Heart left ventricle (tissue), 16 donors: ENCODE measurements around the gene SOX6. TPM values are rescaled to one million over a fixed set of nuclear protein-coding genes. Genes with fewer than 3 reads are reported as not detected.

Experiments
- ATAC-seq, 4 donors: fragments of 200-7000 bp; cut with Tn5 transposase; one replicate each; pipeline ENCODE4 v1.9.1; 2020 to 2022; ENCODE audit warnings: moderate library complexity in 4 of 4, mild to moderate bottlenecking in 3 of 4, moderate number of reproducible peaks in 1 of 4
- DNase-seq, 5 donors: peaks; one replicate each; pipeline ENCODE4 v3.0.0-alpha.2; 2020
- H3K27ac ChIP-seq, 12 donors: fragments of 200-600 bp; sonication (generic) in 4 of 12; one replicate each; pipeline versions ENCODE4 v1.5.0 to v1.8.0; 2016 to 2022; ENCODE audit warnings: mild to moderate bottlenecking in 2 of 12
- H3K27me3 ChIP-seq, 9 donors: fragments of 200-600 bp; sonication (generic) in 2 of 9; one replicate each; pipeline versions ENCODE4 v1.5.1 to v1.8.0; 2016 to 2022; ENCODE audit warnings: mild to moderate bottlenecking in 3 of 9
- H3K36me3 ChIP-seq, 9 donors: fragments of 200-600 bp; sonication (generic) in 2 of 9; one replicate each; pipeline versions ENCODE4 v1.5.0 to v1.8.0; 2018 to 2022; ENCODE audit warnings: mild to moderate bottlenecking in 2 of 9
- H3K4me1 ChIP-seq, 12 donors: fragments of 200-600 bp; sonication (generic) in 4 of 12; one replicate each; pipeline versions ENCODE4 v1.5.0 to v1.8.0; 2016 to 2022; ENCODE audit warnings: mild to moderate bottlenecking in 3 of 12
- H3K4me3 ChIP-seq, 12 donors: fragments of 200-600 bp; sonication (generic) in 4 of 12; one replicate each; pipeline versions ENCODE4 v1.5.0 to v1.8.0; 2017 to 2022; ENCODE audit warnings: mild to moderate bottlenecking in 9 of 12, moderate library complexity in 4 of 12
- H3K9me3 ChIP-seq, 12 donors: fragments of 200-600 bp; sonication (generic) in 4 of 12; one replicate each; pipeline versions ENCODE4 v1.5.0 to v1.8.0; 2016 to 2022; ENCODE audit warnings: mild to moderate bottlenecking in 1 of 12
- POLR2A ChIP-seq, 2 donors: fragments of 450-650 bp; IDR thresholded peaks; one replicate each; pipeline ENCODE4 v1.6.1; 2017; ENCODE audit warnings: antibody characterized with exemption in 2 of 2, mild to moderate bottlenecking in 2 of 2, moderate library complexity in 2 of 2
- WGBS, 4 donors: extraction: QIAGEN DNeasy Blood & Tissue Kit in 2 of 4; methylation state at CpG; one replicate each; pipeline versions ENCODE4 v1.1.5 to v1.1.7; 2013 to 2018; 5-methylcytosine and 5-hydroxymethylcytosine counted together
- intact Hi-C, 10 donors: fragments of 100-400 bp; cut with DNase I; formaldehyde crosslinking; loops; one replicate each; pipeline versions ENCODE4 v1.11.1 to v1.14.2; 2022
- polyA plus RNA-seq, 2 donors: library from polyadenylated mRNA; stranded (reverse); fragments of 200-250 nt; gene quantifications; one replicate each; pipeline ENCODE4 v1.2.3, GENCODE V29; 2013
- total RNA-seq, 9 donors: library from RNA; depleted of rRNA in 2 of 9; stranded (reverse); fragments of >200 nt in 2 of 9; fragmentation: NEBNext Ultra II Directional in 3 of 9; extraction: Animal tissue kit (Norgen Biotek cat#: 25700) in 3 of 9; gene quantifications; one replicate each; pipeline versions ENCODE4 v1.1.0 to v1.2.4, GENCODE V29; 2016 to 2023
- TF ChIP-seq, protein P1 (sequence below), 12 donors: fragments of 200-600 bp; sonication (generic) in 4 of 12; IDR thresholded peaks; one replicate each; pipeline versions ENCODE4 v1.5.0 to v1.8.0; 2018 to 2022; ENCODE audit warnings: antibody characterized with exemption in 12 of 12, mild to moderate bottlenecking in 5 of 12
- donor health status: ischemic (EF 13 %, LVEDD 7.1; RV severe dilation, severe dysfunction).
- donor health status: healthy with polysubstance abuse.
- donor health status: DM: no; HTN: yes; CAD: no.
- donor health status: DM: no; HTN: no; CAD: no.
- donor health status: ischemic (EF 25% LVEDD 6.9; RV normal size, moderate dysfunction).
- donor health status: ischemic (EF 25% LVEDD 5.7; RV mildly dilated, moderate dysfunction).
- donor health status: healthy.
- donor health status: DM: yes; HTN: yes; CAD: no.
- donor health status: ischemic (EF 35%, LVEDD 5.7; RV mildly dilated, moderate dysfunction).
- donor health status: nonischemic (EF 11% LVEDD 7.7; RV severe dilation, severe dysfunction).
- donor health status: DM: yes; HTN: yes; CAD: no.
- donor health status: PGD.
- donor health status: ischemic (EF 29% LVEDD 5.4; RV normal size, mild dysfunction).
- donor health status: nonischemic (EF 23%, LVEDD 6.1; RV moderate dilation, normal function).

The SOX6 gene
- total and polyA plus RNA-seq, 11 donors = 1.5 to 39.6 (median 15.6) TPM

DNA sequence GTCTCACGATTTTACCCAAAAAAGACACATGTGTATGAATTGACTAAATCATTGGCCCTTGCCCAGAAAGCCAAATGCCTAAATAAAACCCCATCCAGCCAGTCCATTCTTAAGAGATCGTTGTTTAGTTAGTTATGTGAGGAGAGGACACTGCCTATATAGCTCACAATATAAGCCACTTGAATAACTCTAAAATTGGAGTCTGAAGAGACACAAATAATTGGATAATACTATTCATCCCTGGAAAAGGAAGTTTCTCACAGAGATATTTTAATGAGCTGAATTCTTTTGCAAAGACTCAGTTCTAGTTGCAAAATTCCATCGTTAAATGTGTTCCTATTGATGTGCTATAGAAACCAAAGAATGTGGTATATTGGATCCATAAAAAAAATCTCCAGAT lies 176.7 kb downstream of the SOX6 start:
- WGBS, 4 donors = 80 to 86% (median 83%) methylated on average over 3 of the region's 3 CpGs
- ATAC-seq = no peak
- TF ChIP-seq POLR2A (IDR thresholded peaks at IDR 0.05) = no peak
- TF ChIP-seq, protein P1, sequence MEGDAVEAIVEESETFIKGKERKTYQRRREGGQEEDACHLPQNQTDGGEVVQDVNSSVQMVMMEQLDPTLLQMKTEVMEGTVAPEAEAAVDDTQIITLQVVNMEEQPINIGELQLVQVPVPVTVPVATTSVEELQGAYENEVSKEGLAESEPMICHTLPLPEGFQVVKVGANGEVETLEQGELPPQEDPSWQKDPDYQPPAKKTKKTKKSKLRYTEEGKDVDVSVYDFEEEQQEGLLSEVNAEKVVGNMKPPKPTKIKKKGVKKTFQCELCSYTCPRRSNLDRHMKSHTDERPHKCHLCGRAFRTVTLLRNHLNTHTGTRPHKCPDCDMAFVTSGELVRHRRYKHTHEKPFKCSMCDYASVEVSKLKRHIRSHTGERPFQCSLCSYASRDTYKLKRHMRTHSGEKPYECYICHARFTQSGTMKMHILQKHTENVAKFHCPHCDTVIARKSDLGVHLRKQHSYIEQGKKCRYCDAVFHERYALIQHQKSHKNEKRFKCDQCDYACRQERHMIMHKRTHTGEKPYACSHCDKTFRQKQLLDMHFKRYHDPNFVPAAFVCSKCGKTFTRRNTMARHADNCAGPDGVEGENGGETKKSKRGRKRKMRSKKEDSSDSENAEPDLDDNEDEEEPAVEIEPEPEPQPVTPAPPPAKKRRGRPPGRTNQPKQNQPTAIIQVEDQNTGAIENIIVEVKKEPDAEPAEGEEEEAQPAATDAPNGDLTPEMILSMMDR (IDR thresholded peaks at IDR 0.05) = no peak
- peaks cover 0 to 9% (median 0%) of the 10 kb centered on the region in 12 donors for H3K4me1 ChIP-seq
- H3K9me3 ChIP-seq = no peaks in the 10 kb centered on the region
- H3K4me3 ChIP-seq = no peak overlapping the region
- no peak for DNase-seq
- intact Hi-C loops = loop anchor here in 1 of 10 donors (10.0 kb wide), 1 partner anchor 535 kb away; no protein-coding TSS in a partner anchor
- no peak overlapping the region for H3K27ac ChIP-seq
- no peaks in the 10 kb centered on the region for H3K27me3 ChIP-seq
- peaks cover 0 to 3% (median 0%) of the 10 kb centered on the region in 9 donors for H3K36me3 ChIP-seq

DNA sequence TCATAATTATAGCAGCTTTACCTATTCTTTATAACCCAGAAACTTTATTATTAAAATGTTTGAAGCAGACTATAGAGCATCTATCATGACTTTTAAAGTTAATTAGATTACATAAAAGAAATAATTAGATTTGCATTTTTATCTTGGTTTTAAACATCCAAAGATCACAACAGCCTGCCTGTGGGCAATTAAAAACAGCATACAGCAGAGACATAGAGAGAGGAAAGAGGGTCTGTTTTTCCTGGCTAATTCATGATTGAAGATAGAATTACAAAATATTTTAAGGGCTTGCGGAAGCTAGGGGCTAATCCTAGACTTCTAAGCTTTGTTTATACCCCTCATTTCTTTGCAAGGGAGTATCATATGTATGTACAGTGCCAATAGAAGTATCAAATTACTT lies 178.1 kb downstream of the SOX6 start:
- DNase-seq = no peak
- TF ChIP-seq POLR2A (IDR thresholded peaks at IDR 0.05) = no peak
- TF ChIP-seq, protein P1 (IDR thresholded peaks at IDR 0.05) = no peak

DNA sequence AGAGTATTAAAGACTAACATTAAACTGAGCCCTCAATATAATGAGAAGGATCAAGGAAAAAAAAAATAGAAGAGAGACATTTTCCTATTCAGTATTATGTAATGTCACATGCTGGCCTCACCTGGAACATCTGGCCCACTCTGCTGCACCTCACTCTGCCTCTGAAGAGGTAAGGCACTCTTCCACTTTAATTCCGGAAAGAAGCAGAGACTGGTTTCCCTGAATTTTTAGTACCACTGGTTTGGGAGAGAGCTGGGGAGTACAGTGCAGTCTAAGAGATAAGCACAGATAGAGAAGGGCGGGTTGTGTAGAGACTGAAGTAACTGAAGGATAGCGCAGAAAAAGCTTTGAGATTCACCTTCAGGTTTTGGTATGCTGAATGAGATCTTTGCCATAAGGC lies 178.7 kb downstream of the SOX6 start:
- Histone ChIP-seq H3K27me3 (no peaks in the 10 kb centered on the region), H3K36me3 (no peaks in the 10 kb centered on the region), H3K4me3 (no peak overlapping the region), H3K27ac (no peak overlapping the region), H3K4me1 (peaks cover 0 to 9% (median 0%) of the 10 kb centered on the region in 12 donors), H3K9me3 (no peaks in the 10 kb centered on the region)
- intact Hi-C loops = no loop called here
- DNase-seq = no peak
- WGBS, 4 donors = 90 to 96% (median 94%) methylated on average over 3 of the region's 3 CpGs
- no peak for ATAC-seq
- no peak for TF ChIP-seq POLR2A (IDR thresholded peaks at IDR 0.05)
- TF ChIP-seq, protein P1 (IDR thresholded peaks at IDR 0.05) = no peak

More for the DNA sequence above, 178.1 kb downstream of the SOX6 start:
- Histone ChIP-seq H3K36me3 (no peaks in the 10 kb centered on the region), H3K4me3 (no peak overlapping the region), H3K27ac (no peak overlapping the region), H3K27me3 (no peaks in the 10 kb centered on the region), H3K9me3 (no peaks in the 10 kb centered on the region), H3K4me1 (peaks cover 0 to 9% (median 0%) of the 10 kb centered on the region in 12 donors)
- intact Hi-C loops = no loop called here
- WGBS, 4 donors = 94 to 98% (median 97%) methylated on average over 1 of the region's 1 CpG
- ATAC-seq = no peak

DNA sequence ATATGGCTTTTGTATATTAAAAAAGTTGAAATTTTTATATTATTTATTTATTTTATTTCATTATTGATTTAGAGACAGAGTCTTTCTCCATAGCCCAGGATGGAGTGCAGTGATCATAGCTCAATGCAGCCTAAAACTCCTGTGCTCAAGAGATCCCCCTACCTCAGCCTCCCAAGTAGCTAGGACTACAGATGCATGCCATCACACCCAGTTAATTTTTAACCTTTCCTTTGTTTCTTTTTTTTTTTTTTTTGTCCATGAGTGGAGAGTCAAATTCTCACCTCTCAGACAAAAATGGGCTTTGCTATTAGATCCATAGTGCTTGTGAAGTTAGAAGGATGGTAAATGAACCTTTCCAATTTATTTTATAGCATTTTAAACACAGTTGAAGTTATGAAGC lies 182.5 kb downstream of the SOX6 start:
- Histone ChIP-seq H3K9me3 (no peaks in the 10 kb centered on the region), H3K4me3 (no peak overlapping the region), H3K27me3 (no peaks in the 10 kb centered on the region), H3K27ac (no peak overlapping the region), H3K36me3 (no peaks in the 10 kb centered on the region), H3K4me1 (peaks cover 0 to 19% (median 8%) of the 10 kb centered on the region in 12 donors)
- TF ChIP-seq, protein P1 (IDR thresholded peaks at IDR 0.05) = no peak
- no peak for TF ChIP-seq POLR2A (IDR thresholded peaks at IDR 0.05)
- DNase-seq = no peak
- intact Hi-C loops = no loop called here
- no peak for ATAC-seq
